Lung (tissue), 16 donors: ENCODE data around the gene MED13L. TPM values are rescaled to one million over a fixed set of nuclear protein-coding genes. Genes with fewer than 3 reads are reported as not detected.

Source experiments
- ATAC-seq: fragments of 200-7000 bp; cut with Tn5 transposase; one replicate; pipeline ENCODE4 v1.9.1; 2020; ENCODE audit warnings: moderate number of reproducible peaks; ENCODE audit not compliant: insufficient read depth, low FRiP score
- DNase-seq, 3 donors: peaks; one replicate each; pipeline ENCODE4 v3.0.0-alpha.2; 2013 to 2017
- H3K27ac ChIP-seq, 2 donors: one replicate each; pipeline ENCODE4 v1.5.1; 2013; ENCODE audit warnings: mild to moderate bottlenecking in 2 of 2, moderate library complexity in 2 of 2, control low read depth in 1 of 2, inconsistent platforms in 1 of 2, low read depth in 1 of 2, low read length in 1 of 2
- H3K27me3 ChIP-seq, 3 donors: one replicate each; pipeline ENCODE4 v1.5.1; 2013; ENCODE audit warnings: low read length in 2 of 3; ENCODE audit not compliant: control insufficient read depth in 3 of 3, insufficient read depth in 3 of 3
- H3K36me3 ChIP-seq, 4 donors: one replicate each; pipeline ENCODE4 v1.5.1; 2013; ENCODE audit warnings: low read length in 4 of 4, mild to moderate bottlenecking in 1 of 4, moderate library complexity in 1 of 4; ENCODE audit not compliant: control insufficient read depth in 4 of 4, insufficient read depth in 4 of 4
- H3K4me1 ChIP-seq, 5 donors: one replicate each; pipeline ENCODE4 v1.5.1; 2013; ENCODE audit warnings: low read length in 5 of 5, mild to moderate bottlenecking in 2 of 5, moderate library complexity in 1 of 5; ENCODE audit not compliant: control insufficient read depth in 5 of 5, insufficient read depth in 5 of 5
- H3K4me3 ChIP-seq: one replicate; pipeline ENCODE4 v1.5.1; 2013; ENCODE audit warnings: mild to moderate bottlenecking, control low read depth, moderate library complexity
- H3K9ac ChIP-seq, 2 donors: one replicate each; pipeline ENCODE4 v1.5.1; 2013; ENCODE audit warnings: low read length in 2 of 2, control low read depth in 1 of 2; ENCODE audit not compliant: insufficient read depth in 1 of 2
- H3K9me3 ChIP-seq, 4 donors: one replicate each; pipeline ENCODE4 v1.5.1; 2013; ENCODE audit warnings: low read length in 3 of 4, mild to moderate bottlenecking in 1 of 4, moderate library complexity in 1 of 4; ENCODE audit not compliant: control insufficient read depth in 4 of 4, insufficient read depth in 3 of 4
- CTCF ChIP-seq: IDR thresholded peaks from 2 replicates; pipeline ENCODE4 v1.5.1; 2012; ENCODE audit warnings: mild to moderate bottlenecking; ENCODE audit errors: control extremely low read depth, extremely low read depth
- WGBS, 2 donors: extraction: QIAGEN DNeasy Blood & Tissue Kit; methylation state at CpG; one replicate each; pipeline ENCODE4 v1.1.7; 2013; 5-methylcytosine and 5-hydroxymethylcytosine counted together
- long read RNA-seq, 5 donors: transcript quantifications; one replicate each; lab custom pipeline, GENCODE V29; 2026
- polyA plus RNA-seq, 2 donors: library from polyadenylated mRNA; stranded (reverse); fragments of 200-250 nt; gene quantifications; one replicate each; pipeline ENCODE4 v1.2.1, GENCODE V29; 2013
- total RNA-seq, 2 donors: library from RNA; depleted of rRNA in 1 of 2; stranded (reverse); fragments of >200 nt in 1 of 2; gene quantifications; one replicate each; pipeline ENCODE4 v1.2.1, GENCODE V29; 2014 to 2021
- donor health status: control.
- donor health status: control.
- donor health status: Bipolar disorder and iron deficiency.
- donor health status: healthy.
- donor health status: DM: yes; HTN: yes; CAD: no.

MED13L gene
- 100 to 1,000 TPM; 112 to 329 TPM for total RNA-seq
- polyA plus RNA-seq, result 10 to 100 TPM; 18.2 to 31.0 TPM
- long read RNA-seq, donor 1, full-length matches to known transcripts, result 10 of 21 reads
- long read RNA-seq, donor 1, partial matches to known transcripts, result 11 of 21 reads
- long read RNA-seq, donor 1, other reads (novel, unspliced or antisense), result 0 of 21 reads
- long read RNA-seq, donor 2, partial matches to known transcripts, result 0 of 3 reads
- long read RNA-seq, donor 2, other reads (novel, unspliced or antisense), result 0 of 3 reads
- long read RNA-seq, donor 3, full-length matches to known transcripts, result 7 of 7 reads
- long read RNA-seq, donor 3, partial matches to known transcripts, result 0 of 7 reads
- long read RNA-seq, donor 3, other reads (novel, unspliced or antisense), result 0 of 7 reads
- long read RNA-seq, donor 4, full-length matches to known transcripts, result 6 of 6 reads
- long read RNA-seq, donor 4, partial matches to known transcripts, result 0 of 6 reads
- long read RNA-seq, donor 4, other reads (novel, unspliced or antisense), result 0 of 6 reads
- long read RNA-seq, donor 5, full-length matches to known transcripts, result 13 of 18 reads
- long read RNA-seq, donor 5, partial matches to known transcripts, result 5 of 18 reads
- long read RNA-seq, donor 5, other reads (novel, unspliced or antisense), result 0 of 18 reads

GRCh38 chr12:116277467-116278278 lies at the start of gene MED13L:
MED13L (minus strand) TSS chr12:116277693; CDS start chr12:116277131, 562 bp downstream.
- Histone ChIP-seq H3K4me3 (peak within 1 kb of the TSS; percentile 81), H3K36me3 (no peaks in the 10 kb centered on the region), H3K27ac (peak within 1 kb of the TSS; percentile 97 to 100), H3K9me3 (no peaks in the 10 kb centered on the region), H3K4me1 (peaks cover 0 to 28% (median 3%) of the 10 kb centered on the region in 5 donors), H3K27me3 (no peaks in the 10 kb centered on the region), H3K9ac (peak within 1 kb of the TSS; percentile 65 to 93)
- ATAC-seq (peak; percentile 91), DNase-seq (peak; percentile 91 to 95 (median 95))
- 1 to 2% methylated on average over 29 to 111 of the region's 111 CpGs for WGBS, 2 donors
- TF ChIP-seq CTCF, result peak; percentile 22

- H3K9ac ChIP-seq, result no peak overlapping the region
- TF ChIP-seq CTCF, result no peak
- ATAC-seq, result no peak
- no peak overlapping the region for H3K27ac ChIP-seq
- 30% methylated on average over 1 of the region's 1 CpG for WGBS, 2 donors
- H3K9me3 ChIP-seq, result no peaks in the 10 kb centered on the region
- H3K4me1 ChIP-seq, result peaks cover 0 to 8% (median 7%) of the 10 kb centered on the region in 5 donors
- H3K36me3 ChIP-seq, result no peaks in the 10 kb centered on the region
- no peak overlapping the region for H3K4me3 ChIP-seq
- H3K27me3 ChIP-seq, result no peaks in the 10 kb centered on the region
- no peak for DNase-seq
These were observed 47.8 kb upstream of the MED13L start for GRCh38 chr12:116325336-116325664.

GRCh38 chr12:116324654-116325335 lies 47.3 kb upstream of the MED13L start:
- Histone ChIP-seq H3K36me3 (no peaks in the 10 kb centered on the region), H3K9ac (no peak overlapping the region), H3K9me3 (no peaks in the 10 kb centered on the region), H3K27ac (no peak overlapping the region), H3K4me1 (peaks cover 0 to 13% (median 9%) of the 10 kb centered on the region in 5 donors), H3K27me3 (no peaks in the 10 kb centered on the region), H3K4me3 (no peak overlapping the region)
- no peak for ATAC-seq
- no peak for TF ChIP-seq CTCF
- DNase-seq, result no peak
- 48 to 69% methylated on average over 4 of the region's 4 CpGs for WGBS, 2 donors
